Measurements from ENCODE around the gene SRRT.
A peak's percentile ranks its signal among the peaks of the same experiment; 100 is the strongest.
"Not testable (repeated sequence)": the region's sequence is repeated elsewhere in the genome, so short reads cannot be mapped to it uniquely, and the experiment has no call there.

SRRT gene

GRCh38 chr7:100854146-100854895 lies 20.6 kb upstream of the SRRT start:
- intact Hi-C loops (cut with DNase I) = loop anchor here (5.0 kb wide), 1 partner anchor 147 kb away; the partner anchor contains the start of gene POP7
- DNase-seq = peak in 1 of 42 donors; percentile 1

- not testable (repeated sequence) for DNase-seq
- intact Hi-C loops (cut with DNase I) = loop anchor here (5.0 kb wide), 1 partner anchor 148 kb away; the partner anchor contains the start of gene POP7
Observed at GRCh38 chr7:100854899-100855298, 20.0 kb upstream of the SRRT start.

GRCh38 chr7:100855515-100855914 lies 19.4 kb upstream of the SRRT start:
- intact Hi-C loops (cut with DNase I) = no loop called here

GRCh38 chr7:100856871-100857282 lies 18.0 kb upstream of the SRRT start:
- peak in 2 of 42 donors; percentile 1 to 3 for DNase-seq
- intact Hi-C loops (cut with DNase I) = no loop called here

More at GRCh38 chr7:100855515-100855914, 19.4 kb upstream of the SRRT start:
- no peak for DNase-seq

DNA sequence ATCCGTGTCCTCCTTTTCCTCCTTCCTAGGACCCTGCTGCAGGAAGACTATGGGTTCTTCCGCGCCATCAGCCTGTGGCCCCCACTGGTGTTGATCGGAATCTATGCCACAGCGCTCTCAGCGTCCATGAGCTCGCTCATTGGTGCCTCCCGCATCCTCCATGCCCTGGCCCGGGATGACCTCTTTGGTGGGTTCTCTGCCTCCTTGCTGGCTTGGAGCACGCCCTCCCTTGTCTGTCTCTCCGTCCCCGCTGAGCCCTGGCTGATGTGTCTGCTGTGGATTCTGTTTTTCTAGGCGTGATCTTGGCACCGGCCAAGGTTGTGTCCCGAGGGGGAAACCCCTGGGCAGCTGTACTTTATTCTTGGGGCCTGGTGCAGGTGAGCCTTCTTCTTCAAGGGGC lies 15.0 kb upstream of the SRRT start:
- no peak for DNase-seq
- intact Hi-C loops (cut with DNase I) = no loop called here

- DNase-seq = no peak
- intact Hi-C loops (cut with DNase I) = no loop called here
Observed at GRCh38 chr7:100860702-100861615, 13.9 kb upstream of the SRRT start.

DNA sequence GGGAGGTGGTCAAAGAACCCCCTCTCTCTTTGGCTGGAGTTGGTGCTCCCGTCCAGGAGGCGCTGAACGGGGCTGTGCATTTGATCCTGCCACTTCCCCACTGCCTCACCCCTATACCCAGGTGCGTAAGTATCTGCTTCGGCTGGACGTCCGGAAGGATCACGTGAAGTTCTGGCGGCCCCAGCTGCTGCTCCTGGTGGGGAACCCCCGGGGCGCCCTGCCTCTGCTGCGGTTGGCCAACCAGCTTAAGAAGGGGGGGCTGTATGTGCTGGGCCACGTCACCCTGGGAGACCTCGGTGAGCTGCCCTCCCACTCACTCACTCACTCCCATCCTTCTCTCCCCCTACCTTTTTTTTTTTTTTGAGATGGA lies 13.3 kb upstream of the SRRT start:
- DNase-seq = no peak
- intact Hi-C loops (cut with DNase I) = no loop called here

DNA sequence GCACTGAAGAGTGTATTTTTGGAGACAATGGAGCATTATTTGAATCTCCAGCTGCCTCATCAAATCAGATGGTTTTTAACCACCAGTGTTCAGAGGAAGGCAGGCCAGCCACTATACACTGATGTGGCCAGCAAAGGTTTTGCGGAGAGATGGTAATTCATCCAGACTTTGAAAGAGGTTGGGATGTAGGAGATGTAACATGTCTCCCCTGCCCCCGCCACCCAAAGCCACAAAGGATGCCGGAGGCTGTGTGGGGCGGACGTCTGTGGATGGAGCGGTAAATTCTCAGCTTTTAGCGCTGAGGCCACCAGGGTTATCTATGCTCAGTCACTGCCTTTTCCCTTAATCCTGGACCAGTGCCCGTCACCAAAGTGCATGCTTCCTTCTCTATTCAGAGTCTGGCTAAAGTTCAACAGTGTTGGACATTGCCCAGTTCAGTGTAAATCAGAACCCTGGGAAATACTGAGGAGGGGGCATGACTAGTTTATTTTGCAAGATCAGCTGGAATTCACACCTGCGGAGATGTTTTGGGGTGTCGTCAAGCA lies 11.4 kb upstream of the SRRT start:
- intact Hi-C loops (cut with DNase I) = no loop called here
- peak in 10 of 42 donors; percentile 17 to 61 (median 46) for DNase-seq

DNA sequence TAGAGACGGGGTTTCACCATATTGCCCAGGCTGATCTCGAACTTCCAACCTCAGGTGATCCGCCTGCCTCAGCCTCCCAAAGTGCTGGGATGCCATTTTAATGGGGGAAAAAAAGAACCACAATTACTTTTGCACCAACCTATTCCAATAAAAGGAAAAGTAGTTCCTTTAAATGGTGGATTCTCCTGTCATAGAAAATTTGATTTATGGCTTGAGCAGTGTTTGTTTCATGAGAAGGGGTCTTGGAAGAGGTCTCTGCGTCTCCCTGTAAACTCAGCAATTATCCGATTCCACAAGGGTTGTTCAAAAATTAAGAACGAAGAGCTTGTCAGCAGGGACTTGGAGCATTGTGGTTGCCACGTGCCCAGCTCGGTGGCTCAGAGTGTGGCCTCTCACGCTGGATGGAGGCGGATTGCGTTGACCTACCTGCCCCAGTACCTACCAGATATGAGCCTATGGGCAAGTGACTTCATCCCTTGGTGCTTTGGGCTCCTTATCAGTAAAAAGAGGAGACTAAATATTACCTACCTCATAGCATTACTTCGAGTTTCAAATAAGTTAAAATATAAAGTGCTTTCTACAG lies 10.5 kb upstream of the SRRT start:
- no peak for DNase-seq
- intact Hi-C loops (cut with DNase I) = no loop called here

GRCh38 chr7:100865372-100865911 lies 9.5 kb upstream of the SRRT start:
- DNase-seq = peak in 25 of 42 donors; percentile 31 to 81 (median 58)
- intact Hi-C loops (cut with DNase I) = no loop called here

DNA sequence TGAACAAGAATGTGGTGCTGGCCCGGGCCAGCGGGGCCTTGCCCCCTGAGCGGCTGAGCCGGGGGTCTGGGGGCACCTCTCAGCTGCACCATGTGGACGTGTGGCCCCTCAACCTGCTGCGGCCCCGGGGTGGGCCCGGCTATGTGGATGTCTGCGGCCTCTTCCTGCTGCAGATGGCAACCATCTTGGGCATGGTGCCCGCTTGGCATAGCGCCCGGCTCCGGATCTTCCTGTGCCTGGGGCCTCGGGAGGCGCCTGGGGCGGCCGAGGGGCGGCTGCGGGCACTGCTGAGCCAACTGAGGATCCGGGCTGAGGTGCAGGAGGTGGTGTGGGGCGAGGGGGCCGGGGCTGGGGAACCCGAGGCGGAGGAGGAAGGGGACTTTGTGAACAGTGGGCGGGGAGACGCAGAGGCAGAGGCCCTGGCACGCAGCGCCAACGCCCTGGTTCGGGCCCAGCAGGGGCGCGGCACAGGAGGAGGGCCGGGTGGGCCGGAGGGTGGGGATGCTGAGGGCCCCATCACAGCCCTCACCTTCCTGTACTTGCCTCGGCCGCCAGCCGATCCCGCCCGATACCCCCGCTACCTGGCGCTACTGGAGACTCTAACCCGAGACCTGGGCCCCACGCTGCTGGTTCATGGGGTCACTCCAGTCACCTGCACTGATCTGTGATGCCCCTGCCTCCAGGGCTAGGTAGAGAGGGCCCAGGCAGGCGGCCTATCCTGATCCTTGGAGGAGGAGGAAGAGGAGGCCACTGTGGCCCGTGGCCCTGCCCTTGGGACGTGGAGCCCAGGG lies 8.8 kb upstream of the SRRT start:
- peak; percentile 73 to 96 (median 92) for DNase-seq
- intact Hi-C loops (cut with DNase I) = no loop called here

- intact Hi-C loops (cut with DNase I) = no loop called here
- no peak for DNase-seq
Observed at GRCh38 chr7:100866729-100867039, 8.2 kb upstream of the SRRT start.

GRCh38 chr7:100867040-100867775 lies 7.7 kb upstream of the SRRT start, which contains the start of gene TRIP6:
TRIP6 (plus strand) TSS chr7:100867387; CDS start chr7:100867498, 111 bp downstream.
- peak; percentile 77 to 95 (median 88) for DNase-seq
- intact Hi-C loops (cut with DNase I) = no loop called here

GRCh38 chr7:100867776-100868485 lies 7.0 kb upstream of the SRRT start:
- intact Hi-C loops (cut with DNase I) = no loop called here
- peak in 1 of 42 donors; percentile 39 for DNase-seq

DNA sequence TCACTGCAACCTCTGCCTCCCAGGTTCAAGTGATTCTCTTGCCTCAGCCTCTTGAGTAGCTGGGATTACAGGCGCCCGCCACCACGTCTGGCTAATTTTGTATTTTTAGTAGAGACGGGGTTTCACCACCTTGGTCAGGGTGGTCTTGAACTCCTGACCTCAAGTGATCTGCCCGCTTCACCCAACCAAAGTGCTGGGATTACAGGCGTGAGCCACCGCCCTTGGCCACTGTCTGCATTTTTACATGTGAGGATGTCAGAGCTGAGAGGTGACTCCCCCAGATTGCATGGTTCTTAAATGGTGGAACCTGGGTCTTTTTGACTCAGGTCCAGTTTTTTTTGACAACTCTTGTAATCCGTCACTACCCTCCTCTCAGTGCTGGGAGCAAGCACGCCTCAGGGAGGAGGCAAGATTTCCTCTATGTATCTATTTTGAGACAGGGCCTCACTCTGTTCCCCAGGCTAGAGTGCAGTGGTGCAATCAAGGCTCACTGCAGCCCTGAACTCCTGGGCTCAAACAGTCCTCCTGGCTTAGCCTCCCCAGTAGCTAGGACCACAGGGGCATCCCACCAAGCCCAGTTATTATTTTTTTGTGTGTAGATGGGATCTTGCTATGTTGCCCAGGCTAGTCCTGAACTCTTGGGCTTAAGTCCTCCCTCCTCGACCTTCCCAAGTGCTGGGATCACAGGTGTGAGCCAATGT lies 1.2 kb upstream of the SRRT start:
- DNase-seq = no peak
- intact Hi-C loops (cut with DNase I) = loop anchor here (5.0 kb wide), 1 partner anchor 36 kb away; no protein-coding TSS in a partner anchor

DNA sequence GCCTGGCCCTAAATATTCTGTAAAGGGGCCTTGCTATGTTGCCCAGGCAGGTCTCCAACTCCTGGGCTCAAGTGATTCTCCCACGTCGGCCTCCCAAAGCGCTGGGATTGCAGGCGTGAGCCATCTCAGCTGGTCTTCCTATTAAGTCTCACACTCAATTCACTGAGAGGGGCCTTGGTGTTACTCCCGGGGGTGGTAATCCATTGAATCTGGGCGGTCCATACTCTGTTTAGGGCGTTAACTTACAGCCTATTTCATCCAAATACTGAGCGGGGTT lies 665 bp upstream of the SRRT start:
- intact Hi-C loops (cut with DNase I) = loop anchor here (5.0 kb wide), 1 partner anchor 37 kb away; no protein-coding TSS in a partner anchor
- DNase-seq = no peak

- intact Hi-C loops (cut with DNase I) = no loop called here
- peak in 1 of 42 donors; percentile 16 for DNase-seq
Observed at GRCh38 chr7:100875356-100875751, 451 bp downstream of the SRRT start.
